HG03108 (cell line): ENCODE results near the gene RAP1A.

ENCODE experiments used
- ATAC-seq: cut with Tn5 transposase; IDR thresholded peaks from one replicate; pipeline ENCODE4 v1.9.1; 2021; ENCODE audit warnings: moderate library complexity; ENCODE audit not compliant: unreplicated experiment

The RAP1A gene

GRCh38 chr1:111707906-111708305, 88.3 kb downstream of the RAP1A start:
- no peak for ATAC-seq

DNA sequence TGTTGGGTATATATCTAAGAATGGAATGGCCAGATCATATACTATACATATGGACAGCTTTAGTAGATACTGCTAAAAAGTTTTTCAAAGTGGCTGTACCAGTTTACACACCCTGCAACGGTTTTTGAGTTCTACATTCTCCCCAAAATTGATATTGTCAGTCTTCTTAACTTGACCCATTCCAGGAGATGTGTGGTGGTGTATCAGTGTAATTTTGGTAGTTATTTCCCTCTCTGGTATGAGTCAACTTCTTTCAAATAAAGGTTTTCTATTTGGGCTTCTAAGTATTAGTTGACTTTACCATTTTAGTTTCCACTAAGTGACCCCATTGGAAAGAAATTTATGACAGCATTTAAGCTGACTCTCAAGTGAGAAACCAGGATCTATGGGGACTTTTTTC, 90.4 kb downstream of the RAP1A start:
- ATAC-seq: no peak

- ATAC-seq: no peak
Observed at GRCh38 chr1:111716333-111716732, 96.7 kb downstream of the RAP1A start.

DNA sequence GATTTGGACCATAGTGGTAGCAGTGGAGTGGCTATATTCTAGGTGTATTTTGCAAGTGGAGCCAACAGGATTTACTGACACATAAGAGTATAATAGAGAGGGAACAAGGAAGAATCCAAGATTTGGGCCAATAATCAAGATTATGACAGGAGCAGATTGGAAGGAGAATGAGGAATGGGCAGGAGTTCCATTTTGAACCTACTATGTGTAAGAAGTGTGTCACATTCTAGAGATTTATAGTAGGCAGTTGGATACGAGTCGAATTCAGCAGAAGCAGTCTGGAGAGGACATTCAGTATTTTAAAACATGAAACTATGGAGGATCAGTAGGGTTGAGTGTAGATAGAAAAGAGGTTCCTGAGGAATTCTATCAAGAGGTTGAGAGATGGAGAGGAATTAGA, 97.9 kb downstream of the RAP1A start:
- ATAC-seq: no peak

DNA sequence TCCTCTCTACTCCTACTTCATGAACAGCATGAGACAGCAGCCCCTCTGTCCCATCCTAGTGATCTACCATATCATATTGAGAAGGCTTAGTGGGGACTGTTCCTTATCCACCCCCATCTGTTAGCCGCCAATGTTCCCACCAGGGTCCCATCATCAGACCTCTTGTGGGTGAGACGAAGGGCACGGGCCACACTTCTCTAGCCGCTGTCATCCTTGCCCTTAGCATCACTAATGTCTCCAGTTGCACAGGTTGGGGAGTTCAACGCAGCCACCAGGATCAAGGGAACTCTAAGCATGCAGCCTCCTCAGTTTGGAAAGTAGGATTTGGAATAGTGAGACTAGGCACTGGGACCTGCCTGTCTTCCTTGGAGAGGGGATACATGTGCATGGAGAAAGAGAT, 99.5 kb downstream of the RAP1A start:
- ATAC-seq: no peak

GRCh38 chr1:111719674-111720132, 100.1 kb downstream of the RAP1A start:
- ATAC-seq: no peak

DNA sequence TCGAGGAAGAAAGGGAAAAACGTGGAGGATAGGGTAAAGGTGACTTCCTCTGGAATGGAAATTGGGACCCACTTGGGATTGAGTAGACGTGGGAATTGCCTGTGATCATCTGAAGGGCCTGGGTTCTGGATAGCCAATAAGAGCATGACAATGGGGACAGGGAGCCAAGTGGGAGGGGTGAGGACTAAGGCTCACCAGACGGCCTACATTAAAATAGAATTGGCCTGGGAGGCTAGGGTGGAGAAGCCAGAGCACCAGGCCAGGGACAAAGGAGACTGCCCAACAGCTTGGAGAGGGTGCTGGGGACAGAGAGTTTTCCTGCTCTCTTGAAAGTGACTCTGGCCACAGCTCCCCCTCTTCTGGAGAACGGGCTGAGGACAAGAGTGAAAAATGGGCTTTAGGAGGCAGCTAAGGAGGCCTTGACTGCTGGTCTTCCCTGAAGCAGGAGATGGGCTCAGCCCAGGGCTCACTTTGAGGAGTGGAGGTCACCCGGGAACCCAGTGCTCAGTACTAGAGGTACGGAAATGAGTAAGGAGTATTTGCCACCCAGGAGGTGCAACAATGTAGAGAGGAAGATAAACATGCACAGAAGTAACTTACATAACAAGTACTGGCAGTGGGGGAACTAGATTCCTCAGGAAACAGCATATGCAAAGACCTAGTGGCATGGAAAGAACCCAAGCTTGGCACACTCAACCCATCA, 100.8 kb downstream of the RAP1A start:
- no peak for ATAC-seq

GRCh38 chr1:111720977-111721786, 101.6 kb downstream of the RAP1A start:
- no peak for ATAC-seq

DNA sequence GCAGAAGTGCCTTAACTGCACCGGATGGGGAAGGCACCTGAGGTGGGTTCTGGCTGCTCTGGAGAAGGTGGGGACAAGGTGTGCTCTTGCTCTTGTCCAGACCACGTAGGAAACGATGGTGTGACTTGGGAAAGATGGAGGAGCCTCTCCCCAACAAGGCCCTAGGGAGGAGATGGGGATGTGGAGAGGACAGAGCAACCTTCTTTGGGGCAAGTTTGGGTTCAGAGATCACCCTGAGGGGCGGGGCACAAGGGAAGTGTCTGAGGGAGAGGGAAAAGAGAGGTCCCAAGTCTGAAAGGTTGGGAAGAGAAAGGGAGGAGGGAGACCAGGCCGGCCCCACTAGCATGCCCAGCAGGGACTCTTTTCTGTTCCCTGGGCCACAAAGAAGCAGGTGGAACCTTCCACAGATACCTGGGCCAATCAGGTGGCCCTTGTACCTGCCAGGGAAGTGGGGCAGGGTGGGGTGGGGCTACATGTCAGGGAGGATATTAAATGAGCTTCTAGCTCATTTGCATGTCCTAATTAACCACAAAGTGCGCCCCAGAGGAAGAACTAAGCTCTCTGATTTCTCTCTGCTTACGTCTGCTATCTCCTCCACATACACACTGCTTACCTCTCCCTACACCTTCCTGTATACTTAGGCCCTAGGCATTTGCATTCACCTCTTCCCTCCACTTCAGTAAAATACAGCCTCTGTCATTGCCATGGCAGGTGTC, 103.7 kb downstream of the RAP1A start:
- ATAC-seq: no peak

DNA sequence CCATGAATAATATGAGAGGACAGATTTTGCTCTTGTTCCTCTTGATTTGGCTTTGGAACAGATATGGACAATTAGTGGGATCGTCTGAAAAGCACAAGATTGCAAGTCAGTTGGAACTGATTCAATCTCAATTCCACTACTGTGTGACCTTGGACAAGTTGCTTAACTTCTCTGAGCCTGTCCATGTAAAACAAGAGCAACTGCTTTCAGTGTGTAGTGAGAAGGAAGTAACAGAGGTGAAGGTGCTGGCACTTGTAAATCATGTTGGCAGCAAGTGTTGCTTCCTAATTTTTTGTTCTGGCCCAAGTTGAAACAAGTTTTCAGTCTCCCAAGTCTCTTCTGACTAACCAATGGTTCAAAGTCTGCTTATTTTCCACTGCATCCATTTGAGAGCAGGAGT, 104.3 kb downstream of the RAP1A start:
- no peak for ATAC-seq

DNA sequence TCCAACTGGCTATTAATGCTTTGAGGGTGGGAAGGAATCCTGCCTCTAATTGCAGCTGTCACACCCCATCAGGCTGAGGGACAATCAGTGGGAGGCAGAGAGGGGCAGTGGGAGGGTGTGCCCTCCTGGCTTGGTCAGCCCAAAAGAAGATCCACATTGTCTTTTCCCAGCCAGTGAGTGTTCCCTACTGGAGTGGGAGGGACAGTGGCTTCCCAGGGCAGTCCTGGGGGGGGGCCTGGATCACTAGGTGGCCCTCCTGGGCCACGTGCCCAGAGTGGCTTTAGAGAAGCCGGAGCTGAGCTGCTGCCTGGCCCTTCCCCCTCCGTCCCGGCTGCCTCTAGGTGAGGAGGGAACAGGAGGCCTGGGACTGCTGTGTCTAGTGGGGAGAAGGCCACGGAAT, 105.6 kb downstream of the RAP1A start:
- no peak for ATAC-seq

DNA sequence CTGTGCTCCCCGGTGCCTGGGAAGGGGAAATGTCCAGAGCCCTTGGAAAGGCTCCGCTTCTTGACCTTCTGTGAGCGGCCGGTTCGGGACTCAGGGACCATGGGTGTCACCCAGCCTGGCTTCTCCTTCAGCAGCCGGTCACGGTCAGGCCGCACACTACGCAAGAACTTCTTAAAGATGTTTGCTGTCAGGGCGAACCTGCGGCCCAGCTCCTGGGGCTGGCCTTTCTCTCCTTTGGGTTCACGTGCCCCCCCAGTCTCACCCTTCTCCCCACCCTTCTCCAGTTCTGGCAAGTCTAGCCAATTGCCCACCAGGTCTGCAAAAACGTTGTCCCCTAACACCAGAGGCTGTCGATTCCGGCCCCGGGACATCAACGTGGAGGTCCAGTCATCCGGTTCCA, 107.5 kb downstream of the RAP1A start:
- no peak for ATAC-seq

GRCh38 chr1:111729271-111729921, 109.8 kb downstream of the RAP1A start:
- ATAC-seq: no peak

GRCh38 chr1:111729946-111730681, 110.5 kb downstream of the RAP1A start:
- no peak for ATAC-seq

DNA sequence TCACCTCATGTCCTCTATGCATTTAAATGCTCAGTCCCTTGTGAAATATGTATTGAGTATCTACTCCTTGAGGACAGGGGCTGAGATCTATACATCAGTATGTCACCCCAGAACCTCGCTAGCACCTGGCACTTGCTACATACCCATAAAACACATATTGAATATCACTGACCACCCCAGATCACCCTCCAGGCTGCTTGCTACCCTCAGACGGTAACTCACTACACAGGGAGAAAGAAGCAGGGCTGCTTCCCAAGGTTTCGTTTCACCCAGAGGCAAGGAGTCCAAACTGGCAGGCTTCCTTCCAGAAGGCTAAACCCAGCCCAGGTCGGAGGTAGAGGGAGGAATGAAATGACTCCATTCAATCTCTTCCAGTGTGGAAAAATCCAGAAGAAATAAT, 111.1 kb downstream of the RAP1A start:
- no peak for ATAC-seq

GRCh38 chr1:111731956-111732355, 112.4 kb downstream of the RAP1A start:
- no peak for ATAC-seq

DNA sequence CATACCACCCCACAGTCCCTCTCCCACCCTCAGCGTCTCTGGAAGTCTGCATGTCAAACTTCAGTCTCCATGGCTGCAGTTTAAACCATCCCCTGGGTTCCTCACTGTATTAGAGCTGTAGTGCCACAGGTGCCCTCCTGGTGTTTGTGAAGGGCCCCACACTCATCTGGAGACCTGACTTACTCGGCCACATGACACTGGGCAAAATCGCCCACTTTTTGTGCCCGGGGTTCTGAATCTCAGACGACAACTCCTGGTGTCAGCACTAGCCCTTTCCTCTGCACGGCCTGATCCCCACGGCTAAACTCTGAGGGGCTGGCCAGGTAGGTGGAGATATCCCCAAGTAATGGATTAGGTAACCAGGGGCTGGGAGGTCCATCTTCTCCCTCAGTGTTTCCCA, 113.1 kb downstream of the RAP1A start:
- ATAC-seq: no peak

DNA sequence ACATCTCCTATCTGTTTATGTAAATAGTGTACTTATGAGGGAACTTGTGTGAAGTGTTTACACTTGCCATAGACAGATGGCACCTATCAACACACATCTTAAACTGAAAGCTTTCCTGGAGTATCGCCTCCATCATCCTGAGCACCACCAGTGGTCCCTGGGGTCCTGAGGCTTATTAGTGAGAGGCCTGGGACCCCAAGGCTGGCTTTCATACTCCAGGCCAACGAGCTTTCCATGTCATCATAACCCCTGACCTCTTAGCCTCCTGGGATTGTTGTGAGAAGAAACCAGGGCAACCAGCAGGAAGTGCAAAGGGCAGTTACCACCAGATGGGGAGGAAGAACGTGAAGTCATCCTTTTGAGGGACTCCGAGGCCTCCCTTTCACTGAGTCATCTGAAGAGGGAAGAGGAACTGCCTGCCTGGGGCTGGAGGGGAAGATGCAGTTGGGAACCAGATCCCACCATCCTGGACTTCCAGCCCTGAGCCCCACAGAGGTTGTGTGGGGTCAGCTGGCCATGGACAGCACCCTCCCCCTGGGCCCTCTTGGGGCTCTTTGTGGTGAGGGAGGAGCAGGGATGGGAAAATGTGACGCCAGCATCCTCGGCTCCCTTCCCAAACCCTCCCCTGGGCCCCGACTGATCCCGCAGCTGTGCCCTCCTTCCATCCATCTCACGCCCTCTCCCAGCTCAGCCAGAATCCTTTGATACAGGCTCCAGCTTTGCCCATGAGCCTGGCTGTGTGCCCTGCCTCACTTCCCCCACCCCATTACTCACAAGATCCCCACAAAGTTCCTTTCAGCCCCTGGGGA, 113.8 kb downstream of the RAP1A start:
- no peak for ATAC-seq

DNA sequence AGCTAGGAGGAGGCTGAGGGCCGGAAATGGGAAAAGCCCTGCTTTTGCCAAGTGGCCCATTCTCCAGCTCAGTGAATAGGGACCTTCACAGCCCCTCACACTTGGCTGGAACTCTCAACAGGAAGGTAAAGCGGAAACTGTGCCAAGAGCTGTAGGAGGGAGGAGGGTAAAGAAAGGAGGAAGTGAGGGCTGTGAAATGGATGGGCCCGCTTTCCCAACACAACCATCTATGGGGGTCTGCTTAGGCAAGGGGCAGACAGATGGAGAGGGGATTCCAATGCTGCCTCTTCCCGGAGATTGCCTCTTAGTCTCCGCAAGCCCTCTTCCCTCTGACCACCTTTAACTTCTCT, 114.4 kb downstream of the RAP1A start:
- ATAC-seq: no peak

DNA sequence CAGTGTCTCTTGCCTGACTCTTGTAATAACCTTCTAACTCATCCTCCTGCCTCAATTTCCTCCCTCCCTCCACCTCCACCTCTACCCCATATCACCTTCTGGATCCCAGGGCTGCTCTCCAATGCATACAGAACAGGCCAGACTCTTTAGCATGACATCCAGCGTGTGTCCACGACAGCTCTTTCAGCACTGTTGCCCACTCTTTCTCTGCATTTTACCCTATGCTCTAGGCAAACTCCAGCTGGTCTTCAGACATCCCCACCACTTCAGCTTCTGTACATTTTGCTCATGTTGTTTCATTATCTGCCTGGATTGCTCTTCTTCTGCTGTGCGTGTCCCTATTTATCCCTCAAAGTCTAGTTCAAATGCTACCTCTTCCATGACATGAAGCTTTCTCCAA, 114.8 kb downstream of the RAP1A start:
- ATAC-seq: no peak
